Activated naive CD8-positive, alpha-beta T cell (primary cell): ENCODE data around the gene CFAP68.

Experiments
- H3K27ac Mint-ChIP-seq: one replicate; pipeline ENCODE4 v1.8.0; 2021; ENCODE audit warnings: mixed read lengths
- H3K27me3 Mint-ChIP-seq: one replicate; pipeline ENCODE4 v1.8.0; 2021; ENCODE audit warnings: mixed read lengths
- H3K36me3 Mint-ChIP-seq: one replicate; pipeline ENCODE4 v1.8.0; 2021; ENCODE audit warnings: mixed read lengths
- H3K4me1 Mint-ChIP-seq: one replicate; pipeline ENCODE4 v1.8.0; 2021; ENCODE audit warnings: low read depth, mixed read lengths
- H3K4me3 Mint-ChIP-seq: one replicate; pipeline ENCODE4 v1.8.0; 2021; ENCODE audit warnings: mild to moderate bottlenecking, mixed read lengths
- H3K9me3 Mint-ChIP-seq: one replicate; pipeline ENCODE4 v1.8.0; 2021; ENCODE audit warnings: low read depth, mixed read lengths

CFAP68 gene, protein sequence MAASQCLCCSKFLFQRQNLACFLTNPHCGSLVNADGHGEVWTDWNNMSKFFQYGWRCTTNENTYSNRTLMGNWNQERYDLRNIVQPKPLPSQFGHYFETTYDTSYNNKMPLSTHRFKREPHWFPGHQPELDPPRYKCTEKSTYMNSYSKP

DNA sequence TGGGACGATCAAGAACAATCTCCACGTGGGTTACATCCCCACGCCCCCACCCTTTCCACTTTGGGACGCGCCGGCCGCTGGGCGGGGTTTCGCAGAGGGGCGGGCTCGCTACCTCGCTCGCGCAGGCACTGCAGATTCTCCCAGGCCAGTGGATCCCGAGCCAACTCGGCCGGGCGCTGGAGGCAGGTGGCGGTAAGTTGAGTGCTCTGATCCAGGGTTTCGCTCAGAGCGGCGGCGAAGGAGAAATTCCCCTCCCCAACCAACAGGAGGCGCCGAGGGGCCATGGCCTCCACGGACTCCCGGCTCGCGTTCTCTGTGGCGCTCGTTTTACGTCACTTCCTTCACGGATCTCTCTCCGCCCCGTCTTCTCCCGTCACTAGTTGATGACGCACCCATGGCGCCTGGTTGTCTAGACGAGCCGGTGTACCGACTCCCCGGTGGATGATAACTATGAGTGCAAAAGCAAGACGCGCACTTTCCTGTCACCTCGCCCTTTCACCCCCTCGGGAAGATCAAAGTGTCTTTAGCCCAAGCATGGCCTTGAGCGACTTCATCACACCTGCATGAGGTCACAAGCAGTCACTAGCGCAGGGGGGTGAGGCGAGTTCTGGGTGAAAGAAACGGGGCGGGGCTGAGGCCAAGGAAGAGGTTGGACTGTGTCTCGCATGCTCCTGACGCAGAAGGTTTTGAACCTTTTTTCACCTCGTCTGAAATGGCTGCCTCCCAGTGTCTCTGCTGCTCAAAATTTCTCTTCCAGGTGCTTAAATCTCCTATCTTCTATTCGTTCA is at the start of gene CFAP68, which contains the start of gene FDXACB1:
CFAP68 (plus strand) TSS at position 693 of the 788 bp plus-strand sequence; CDS start at position 713, 20 bp downstream.
FDXACB1 (minus strand) TSS at position 317 of the 788 bp plus-strand sequence; CDS start at position 284, 33 bp downstream.
- Mint-ChIP-seq H3K4me1 (peaks cover 30% of the 10 kb centered on the region), H3K9me3 (no peaks in the 10 kb centered on the region), H3K4me3 (peak within 1 kb of the TSS; percentile 97), H3K36me3 (peaks cover 18% of the 10 kb centered on the region), H3K27ac (peak within 1 kb of the TSS; percentile 100), H3K27me3 (no peaks in the 10 kb centered on the region)

DNA sequence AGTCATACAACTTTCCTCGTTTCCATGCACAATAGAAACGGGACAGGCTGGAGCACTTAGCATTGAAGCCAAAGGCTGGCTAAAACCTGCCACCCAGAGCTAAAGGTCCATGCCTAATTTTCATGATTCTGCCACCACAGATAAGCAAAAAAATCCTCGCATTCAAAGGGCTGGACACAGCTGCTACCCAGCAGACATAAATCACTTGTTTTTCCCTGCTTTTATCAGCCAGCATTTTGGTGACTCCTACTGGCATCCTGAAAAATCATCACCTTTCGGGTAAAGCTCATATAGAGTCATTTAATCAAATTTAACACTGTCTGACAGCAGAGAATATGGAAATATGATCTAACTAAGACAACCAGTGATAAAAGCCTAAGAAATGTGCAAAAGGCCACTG is 45.8 kb upstream of the CFAP68 start:
- Mint-ChIP-seq H3K4me3 (no peak overlapping the region), H3K27ac (no peak overlapping the region), H3K9me3 (no peaks in the 10 kb centered on the region), H3K36me3 (peaks cover 20% of the 10 kb centered on the region), H3K27me3 (no peaks in the 10 kb centered on the region), H3K4me1 (peaks cover 9% of the 10 kb centered on the region)

DNA sequence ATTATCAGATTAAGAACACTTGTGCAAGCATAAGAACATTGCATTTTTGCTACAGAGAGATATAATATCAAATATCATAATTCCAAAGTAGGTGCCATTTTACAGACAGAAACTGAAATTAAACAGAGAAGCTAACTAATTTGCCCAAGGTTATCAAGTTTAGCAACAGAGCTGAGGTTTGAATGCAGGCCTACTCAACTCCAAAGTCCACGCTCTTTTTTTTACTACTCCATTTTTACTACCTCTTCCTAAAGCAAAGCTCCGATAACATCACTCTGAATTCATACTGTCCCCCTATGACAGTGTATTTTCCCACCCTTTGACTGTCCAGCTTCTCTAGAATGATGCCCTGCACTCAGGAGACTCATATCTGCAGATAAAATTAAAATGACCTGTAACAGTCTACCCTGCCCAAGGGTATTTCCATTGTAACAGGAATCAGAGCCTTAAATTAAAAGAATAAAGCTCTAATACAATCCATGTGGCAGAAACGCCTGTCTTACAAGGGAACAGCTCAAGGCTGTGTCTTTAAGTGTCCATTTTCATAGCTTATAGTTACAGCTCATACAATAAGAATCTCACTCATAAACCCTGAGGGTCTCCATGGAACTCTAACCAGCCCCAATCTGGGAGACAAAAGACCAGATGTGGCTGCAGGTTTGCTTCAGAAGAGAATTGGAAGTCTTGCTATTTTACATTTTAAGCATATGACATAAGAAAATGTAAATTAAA is 44.7 kb upstream of the CFAP68 start:
- Mint-ChIP-seq H3K4me1 (peaks cover under 1% of the 10 kb centered on the region), H3K27ac (no peak overlapping the region), H3K27me3 (no peaks in the 10 kb centered on the region), H3K36me3 (peaks cover 17% of the 10 kb centered on the region), H3K9me3 (no peaks in the 10 kb centered on the region), H3K4me3 (no peak overlapping the region)

DNA sequence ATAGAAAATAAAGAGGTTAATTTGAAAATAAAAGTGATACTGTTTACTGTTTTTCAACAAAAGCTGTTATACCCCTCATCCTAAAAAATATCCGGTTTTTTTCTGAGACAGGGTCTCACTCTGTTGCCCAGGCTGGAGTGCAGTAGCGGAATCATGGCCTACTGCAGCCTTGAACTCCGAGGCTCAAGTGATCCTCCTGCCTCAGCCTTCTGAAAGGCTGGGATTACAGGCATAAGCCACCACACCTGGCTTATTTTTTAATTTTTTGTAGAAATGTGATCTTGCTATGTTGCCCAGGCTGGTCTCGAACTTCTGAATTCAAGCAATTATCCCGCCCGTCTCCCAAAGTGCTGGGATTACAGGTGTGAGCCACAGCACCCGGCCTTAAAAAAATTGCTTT is 43.7 kb upstream of the CFAP68 start:
- no peak overlapping the region for H3K4me3 Mint-ChIP-seq
- no peak overlapping the region for H3K27ac Mint-ChIP-seq
- H3K9me3 Mint-ChIP-seq, result no peaks in the 10 kb centered on the region
- H3K36me3 Mint-ChIP-seq, result peaks cover 16% of the 10 kb centered on the region
- no peaks in the 10 kb centered on the region for H3K4me1 Mint-ChIP-seq
- H3K27me3 Mint-ChIP-seq, result no peaks in the 10 kb centered on the region

DNA sequence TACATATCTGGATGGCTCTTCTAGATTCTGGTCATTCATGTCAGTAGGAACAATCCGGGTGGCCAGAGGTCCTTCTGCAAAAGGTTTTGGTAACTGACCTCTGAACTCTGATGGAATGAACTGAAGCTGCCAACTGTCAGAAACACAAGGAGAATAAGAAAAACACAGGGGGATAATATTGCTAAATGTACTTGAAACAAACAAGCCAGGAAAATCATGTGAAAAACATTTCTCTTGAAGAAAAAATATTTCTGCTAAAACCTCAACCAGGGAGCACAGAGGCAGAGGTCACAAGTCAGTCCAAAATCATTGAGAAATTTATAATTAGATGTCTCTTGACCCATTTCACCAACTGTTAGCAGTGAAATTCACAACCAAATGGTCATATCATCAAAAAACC is 43.2 kb upstream of the CFAP68 start:
- Mint-ChIP-seq H3K9me3 (no peaks in the 10 kb centered on the region), H3K27ac (no peak overlapping the region), H3K4me1 (peaks cover 3% of the 10 kb centered on the region), H3K36me3 (peaks cover 16% of the 10 kb centered on the region), H3K4me3 (no peak overlapping the region), H3K27me3 (no peaks in the 10 kb centered on the region)

DNA sequence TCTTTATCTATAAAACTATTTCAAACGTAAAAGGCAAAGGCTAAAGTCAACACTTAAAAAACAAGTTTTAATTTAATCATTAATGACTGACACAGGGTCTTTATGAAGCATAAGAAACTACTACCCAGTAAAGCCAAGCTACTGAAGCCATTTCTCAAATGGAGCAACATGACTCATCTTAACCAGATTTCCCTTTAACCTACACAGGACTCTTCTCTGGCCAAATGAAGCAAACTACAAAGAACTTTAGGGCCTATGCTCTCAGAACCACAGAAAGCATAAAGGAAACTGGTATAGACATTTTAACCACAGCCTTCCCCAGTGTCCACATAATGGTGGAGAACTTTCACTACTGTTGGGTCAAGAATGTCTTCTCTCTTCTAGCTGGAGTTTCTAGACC is 42.6 kb upstream of the CFAP68 start:
- no peaks in the 10 kb centered on the region for H3K27me3 Mint-ChIP-seq
- H3K36me3 Mint-ChIP-seq, result peaks cover 16% of the 10 kb centered on the region
- H3K9me3 Mint-ChIP-seq, result no peaks in the 10 kb centered on the region
- H3K4me1 Mint-ChIP-seq, result peaks cover 6% of the 10 kb centered on the region
- no peak overlapping the region for H3K4me3 Mint-ChIP-seq
- H3K27ac Mint-ChIP-seq, result no peak overlapping the region

DNA sequence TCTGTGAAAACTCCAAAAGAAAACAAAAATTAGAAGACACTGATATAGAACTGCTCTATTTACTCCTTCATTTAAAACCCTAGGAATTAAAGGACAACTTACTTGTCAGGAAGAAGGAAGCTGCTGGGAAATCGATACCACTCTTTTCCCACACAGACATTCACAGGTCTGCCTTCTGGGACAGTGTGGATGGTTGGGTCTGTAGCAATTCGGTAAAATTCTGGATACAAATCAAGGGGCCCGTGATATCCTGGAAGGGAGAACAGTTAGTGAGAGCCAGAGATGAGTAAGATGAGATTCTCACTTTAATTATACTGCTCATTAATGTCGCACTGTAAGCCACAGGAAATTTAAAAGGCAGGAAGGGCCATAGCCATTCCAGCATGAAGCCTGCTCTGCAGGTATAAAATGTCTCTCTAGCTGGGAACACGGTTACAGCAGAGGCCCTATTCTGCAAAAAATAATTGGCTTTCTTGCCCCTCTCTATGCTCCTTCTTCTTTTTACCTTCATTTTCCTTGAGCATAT is 41.9 kb upstream of the CFAP68 start:
- no peaks in the 10 kb centered on the region for H3K27me3 Mint-ChIP-seq
- H3K9me3 Mint-ChIP-seq, result no peaks in the 10 kb centered on the region
- no peak overlapping the region for H3K4me3 Mint-ChIP-seq
- peaks cover 14% of the 10 kb centered on the region for H3K36me3 Mint-ChIP-seq
- peaks cover 6% of the 10 kb centered on the region for H3K4me1 Mint-ChIP-seq
- no peak overlapping the region for H3K27ac Mint-ChIP-seq

DNA sequence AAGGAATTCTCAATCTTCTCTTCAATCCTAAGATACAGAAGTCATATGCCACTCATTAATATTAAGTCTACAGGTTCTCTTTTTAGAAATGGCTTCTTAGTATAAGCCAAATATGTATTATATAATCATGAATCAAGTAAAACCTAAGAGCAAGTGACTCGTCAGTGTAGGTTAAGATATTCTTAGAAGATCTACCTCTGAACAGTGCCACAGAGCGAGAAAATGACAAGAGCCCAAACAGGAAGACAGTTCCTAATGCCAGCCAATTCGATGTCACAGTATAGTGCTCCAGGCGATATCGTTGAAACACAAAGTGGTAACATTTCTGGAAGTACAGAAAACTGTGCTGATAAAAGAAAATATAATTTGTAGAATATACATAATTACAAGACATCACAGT is 41.3 kb upstream of the CFAP68 start:
- no peaks in the 10 kb centered on the region for H3K9me3 Mint-ChIP-seq
- no peak overlapping the region for H3K27ac Mint-ChIP-seq
- no peak overlapping the region for H3K4me3 Mint-ChIP-seq
- no peaks in the 10 kb centered on the region for H3K27me3 Mint-ChIP-seq
- H3K4me1 Mint-ChIP-seq, result peaks cover 6% of the 10 kb centered on the region
- peaks cover 14% of the 10 kb centered on the region for H3K36me3 Mint-ChIP-seq

DNA sequence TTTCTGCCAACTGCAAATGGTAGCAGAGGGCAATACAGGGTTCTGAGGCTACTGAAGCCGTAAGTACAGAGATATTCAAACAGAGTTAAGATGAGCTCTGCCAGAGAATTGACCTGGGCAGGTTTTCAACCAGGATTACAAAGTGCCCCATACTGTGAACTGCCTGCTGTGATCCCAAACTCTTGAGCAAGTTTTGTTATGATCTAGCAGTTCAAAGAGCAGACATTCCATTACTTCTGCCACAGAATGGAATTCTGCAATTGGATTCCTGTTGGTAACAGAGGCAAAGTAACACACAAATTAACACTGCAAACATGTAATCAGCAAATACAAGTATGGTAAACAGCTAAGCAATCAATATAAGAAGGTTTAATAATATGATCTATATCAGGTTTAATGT is 39.2 kb upstream of the CFAP68 start:
- no peaks in the 10 kb centered on the region for H3K27me3 Mint-ChIP-seq
- peaks cover 6% of the 10 kb centered on the region for H3K4me1 Mint-ChIP-seq
- no peaks in the 10 kb centered on the region for H3K9me3 Mint-ChIP-seq
- peaks cover 8% of the 10 kb centered on the region for H3K36me3 Mint-ChIP-seq
- H3K4me3 Mint-ChIP-seq, result no peak overlapping the region
- no peak overlapping the region for H3K27ac Mint-ChIP-seq

DNA sequence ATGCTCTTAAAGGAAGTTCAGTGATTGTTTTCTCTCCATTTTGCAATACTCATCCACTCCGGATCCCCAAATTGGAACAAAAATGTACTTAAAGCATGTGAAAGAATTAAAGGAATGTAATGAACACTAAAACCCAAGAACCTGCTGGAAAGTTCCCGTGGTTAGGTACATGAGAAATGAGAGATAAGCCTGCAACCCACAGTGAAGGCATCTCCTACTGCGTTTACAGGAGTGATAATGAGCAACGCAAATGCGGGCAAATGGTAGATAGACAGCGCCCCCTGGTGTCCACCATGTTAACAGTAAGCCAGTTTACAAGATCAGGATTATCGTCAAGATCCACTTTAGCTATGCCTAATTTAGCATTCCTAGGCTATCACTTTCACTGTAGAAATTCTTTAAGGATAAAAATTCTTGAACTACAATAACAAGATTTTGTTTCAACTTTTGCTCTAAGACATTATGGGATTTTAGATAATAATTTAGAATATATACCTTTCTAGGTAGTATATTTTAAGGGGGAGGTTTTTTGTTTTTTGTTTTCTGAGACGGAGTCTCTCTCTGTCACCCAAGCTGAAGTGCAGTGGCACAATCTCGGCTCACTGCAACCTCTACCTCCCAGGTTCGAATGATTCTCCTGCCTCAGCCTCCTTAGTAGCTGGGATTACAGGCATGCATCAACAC is 37.8 kb upstream of the CFAP68 start:
- Mint-ChIP-seq H3K27ac (no peak overlapping the region), H3K36me3 (peaks cover 6% of the 10 kb centered on the region), H3K4me3 (no peak overlapping the region), H3K4me1 (peaks cover 6% of the 10 kb centered on the region), H3K9me3 (no peaks in the 10 kb centered on the region), H3K27me3 (no peaks in the 10 kb centered on the region)

DNA sequence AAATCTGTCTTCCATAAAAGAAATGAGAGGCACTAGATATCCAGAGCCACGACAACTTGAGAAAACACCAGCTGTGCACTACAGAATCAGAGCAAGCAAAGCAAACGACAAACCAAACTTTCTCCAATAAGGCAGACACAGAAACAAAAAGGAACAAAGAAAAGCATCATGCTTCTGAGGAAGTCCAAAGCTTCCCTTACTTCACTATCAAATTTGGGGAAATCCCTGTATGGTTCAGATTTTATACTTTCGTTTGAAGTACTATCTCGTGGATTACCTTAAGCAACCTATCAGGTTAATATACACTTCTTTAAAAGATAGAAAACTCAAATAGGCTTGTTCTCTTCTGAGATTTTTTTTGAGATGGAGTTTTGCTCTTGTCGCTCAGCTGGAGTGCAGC is 35.7 kb upstream of the CFAP68 start:
- Mint-ChIP-seq H3K4me1 (peaks cover 6% of the 10 kb centered on the region), H3K4me3 (no peak overlapping the region), H3K27ac (no peak overlapping the region), H3K9me3 (no peaks in the 10 kb centered on the region), H3K36me3 (peaks cover 4% of the 10 kb centered on the region), H3K27me3 (no peaks in the 10 kb centered on the region)

DNA sequence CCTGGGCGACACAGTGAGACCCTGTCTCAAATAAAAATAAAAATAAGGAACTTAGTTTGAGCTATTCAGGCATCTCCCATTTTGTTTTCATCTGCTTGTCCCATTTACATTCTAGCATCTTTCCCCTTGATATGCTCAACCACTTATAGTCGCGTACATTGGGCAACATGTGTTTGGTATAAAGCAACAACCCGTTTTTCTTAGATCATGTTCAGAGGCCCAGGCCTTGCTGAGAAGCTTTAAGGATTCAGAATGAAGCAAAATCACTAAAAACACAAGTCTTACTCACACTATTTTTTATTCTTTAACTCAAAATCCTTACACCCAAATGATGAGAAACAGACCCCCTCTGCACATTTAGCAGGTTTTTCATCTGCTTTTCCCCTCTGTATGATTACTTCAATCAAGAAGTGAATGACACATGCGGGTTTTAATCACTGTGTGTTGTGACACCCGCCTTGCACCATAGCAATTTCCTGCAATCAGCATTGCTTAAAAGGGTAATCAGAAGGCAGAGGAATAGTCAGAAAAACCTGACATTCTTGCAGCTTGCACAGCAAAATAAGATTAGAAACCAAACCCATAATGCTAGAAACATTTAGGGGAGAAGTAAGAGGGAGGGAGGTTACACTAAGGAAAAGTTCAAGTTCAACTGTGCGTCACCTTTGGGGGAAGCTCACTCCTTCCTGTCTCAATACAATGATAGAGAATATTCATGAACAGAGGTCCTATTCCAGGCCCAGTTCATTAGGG is 33.9 kb upstream of the CFAP68 start:
- Mint-ChIP-seq H3K27me3 (no peaks in the 10 kb centered on the region), H3K4me1 (peaks cover 6% of the 10 kb centered on the region), H3K27ac (no peak overlapping the region), H3K36me3 (peaks cover 10% of the 10 kb centered on the region), H3K9me3 (no peaks in the 10 kb centered on the region), H3K4me3 (no peak overlapping the region)

DNA sequence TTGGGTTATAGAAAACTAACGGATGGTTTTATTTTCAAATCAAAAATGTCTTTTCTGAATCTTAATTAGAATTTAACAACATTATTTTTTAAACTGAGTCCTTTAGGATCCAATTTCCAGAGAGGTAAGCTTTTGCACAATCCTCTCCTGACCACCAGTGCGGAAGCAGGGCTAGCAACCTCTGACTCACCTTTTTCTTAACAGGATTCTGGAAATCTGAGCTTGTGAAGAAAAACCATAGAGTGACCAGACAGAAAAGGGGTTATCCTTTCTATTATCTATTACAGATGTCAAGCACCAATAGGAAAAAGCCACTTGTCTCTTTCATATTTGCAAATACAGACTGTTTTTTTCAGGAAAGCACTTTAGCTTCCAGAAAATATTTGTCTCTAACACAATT is 33.3 kb upstream of the CFAP68 start:
- Mint-ChIP-seq H3K36me3 (peaks cover 12% of the 10 kb centered on the region), H3K4me3 (no peak overlapping the region), H3K27ac (no peak overlapping the region), H3K27me3 (no peaks in the 10 kb centered on the region), H3K4me1 (peaks cover 4% of the 10 kb centered on the region), H3K9me3 (no peaks in the 10 kb centered on the region)

DNA sequence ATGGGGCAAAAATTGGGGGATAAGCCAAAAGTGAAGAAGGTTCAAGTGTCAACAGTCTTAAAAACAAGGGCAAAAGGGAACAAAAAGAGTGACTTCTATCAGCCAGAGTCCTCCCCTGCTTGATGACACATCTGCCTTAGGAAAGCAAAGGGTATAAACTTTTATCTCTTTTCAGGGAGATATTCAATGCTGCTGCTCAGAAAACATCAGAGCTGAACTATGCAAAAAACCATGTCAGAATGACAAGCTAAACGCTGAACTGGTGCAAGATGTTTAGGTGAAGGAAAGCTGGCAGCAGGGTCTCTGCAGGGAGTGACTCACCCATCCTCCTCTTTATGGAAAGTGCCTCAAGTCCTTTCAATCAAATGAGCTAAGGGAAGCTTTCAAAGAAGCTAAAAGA is 32.7 kb upstream of the CFAP68 start:
- Mint-ChIP-seq H3K27me3 (no peaks in the 10 kb centered on the region), H3K27ac (no peak overlapping the region), H3K4me3 (no peak overlapping the region), H3K9me3 (no peaks in the 10 kb centered on the region), H3K36me3 (peaks cover 12% of the 10 kb centered on the region), H3K4me1 (no peaks in the 10 kb centered on the region)
